ENCODE results near the gene SCUBE3. TPM values are rescaled to one million over a fixed set of nuclear protein-coding genes. Genes with fewer than 3 reads are reported as not detected.
A peak's percentile ranks its signal among the peaks of the same experiment; 100 is the strongest.

Gene SCUBE3
- total and polyA plus RNA-seq, 9 donors: 0.40 to 3.2 (median 1.3) TPM

DNA sequence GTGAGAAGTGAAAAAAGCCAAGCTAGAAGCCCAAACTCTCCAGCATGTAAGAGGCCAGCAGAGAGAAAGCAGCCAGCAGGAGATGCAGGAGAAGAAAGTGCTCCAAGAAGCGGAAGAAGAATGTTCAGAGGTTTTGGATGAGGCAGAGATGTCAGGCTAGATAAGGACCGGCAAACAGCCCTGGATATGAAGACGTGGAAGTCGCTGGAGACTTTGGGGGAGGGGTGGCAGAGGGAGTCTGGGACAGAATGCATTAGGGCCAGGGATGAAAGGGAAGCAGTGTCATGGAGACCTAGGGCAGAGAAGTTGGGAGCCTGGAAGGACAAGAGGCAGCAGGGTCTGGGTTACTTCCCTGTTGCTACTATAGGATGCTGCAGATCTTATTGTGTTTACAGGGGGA is 5.3 kb upstream of the SCUBE3 start:
- H3K27me3 ChIP-seq (ENCODE audit: control insufficient read depth, insufficient read depth, low read length): peaks cover 66% of the 10 kb centered on the region
- no peak overlapping the region for H3K27ac ChIP-seq (ENCODE audit: low read length)
- no peak for DNase-seq
- H3K4me1 ChIP-seq (ENCODE audit: control insufficient read depth, insufficient read depth, low read length): peaks cover 4% of the 10 kb centered on the region
- H3K9me3 ChIP-seq (replicated peaks; ENCODE audit: control insufficient read depth, low read depth, low read length): no peaks in the 10 kb centered on the region
- WGBS (ENCODE audit: insufficient coverage): 38% methylated on average over 4 of the region's 4 CpGs
- H3K4me3 ChIP-seq (ENCODE audit: low read length): no peak overlapping the region
- H3K36me3 ChIP-seq (ENCODE audit: control insufficient read depth, insufficient read depth, low read length): no peaks in the 10 kb centered on the region

GRCh38 chr6:35209081-35209480 is 4.7 kb upstream of the SCUBE3 start:
- no peak for DNase-seq
- Histone ChIP-seq H3K4me1 (ENCODE audit: control insufficient read depth, insufficient read depth, low read length) (peaks cover 5% of the 10 kb centered on the region), H3K36me3 (ENCODE audit: control insufficient read depth, insufficient read depth, low read length) (no peaks in the 10 kb centered on the region), H3K4me3 (ENCODE audit: low read length) (no peak overlapping the region), H3K27me3 (ENCODE audit: control insufficient read depth, insufficient read depth, low read length) (peaks cover 66% of the 10 kb centered on the region), H3K9me3 (replicated peaks; ENCODE audit: control insufficient read depth, low read depth, low read length) (no peaks in the 10 kb centered on the region), H3K27ac (ENCODE audit: low read length) (no peak overlapping the region)
- WGBS (ENCODE audit: insufficient coverage): 57% methylated on average over 1 of the region's 1 CpG

DNA sequence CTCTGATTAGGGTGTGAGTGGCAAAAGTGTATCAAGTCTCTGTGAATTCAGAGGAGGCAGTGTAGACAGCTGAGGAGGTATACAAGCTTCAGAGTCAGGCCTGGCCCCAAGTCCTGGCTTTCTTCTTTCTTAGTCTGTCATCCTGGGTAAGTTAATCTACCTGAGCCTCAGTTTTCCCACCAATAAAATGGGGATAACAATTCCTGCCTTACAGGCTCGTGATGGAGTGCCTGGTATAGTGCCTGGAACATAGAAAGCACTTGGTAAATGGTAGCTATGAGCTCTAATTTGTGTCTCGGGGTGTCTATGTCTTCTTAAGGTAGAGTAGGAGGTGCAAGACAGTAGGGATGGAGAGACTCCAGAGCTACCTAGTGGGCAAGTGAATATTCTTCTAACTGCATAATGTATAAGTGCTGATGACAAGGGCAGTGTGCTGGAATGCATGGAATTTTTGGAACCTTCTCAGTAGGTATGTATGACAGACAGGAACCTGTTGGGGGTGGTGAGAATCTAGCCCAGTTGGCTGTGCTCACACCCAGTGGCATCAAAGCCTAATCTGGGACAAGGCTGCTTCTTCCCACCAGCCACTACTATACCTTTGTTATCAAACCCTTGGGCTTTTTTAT is 4.0 kb upstream of the SCUBE3 start:
- no peaks in the 10 kb centered on the region for H3K36me3 ChIP-seq (ENCODE audit: control insufficient read depth, insufficient read depth, low read length)
- H3K27ac ChIP-seq (ENCODE audit: low read length): no peak overlapping the region
- H3K4me3 ChIP-seq (ENCODE audit: low read length): no peak overlapping the region
- no peak for DNase-seq
- H3K4me1 ChIP-seq (ENCODE audit: control insufficient read depth, insufficient read depth, low read length): peaks cover 10% of the 10 kb centered on the region
- WGBS (ENCODE audit: insufficient coverage): 80% methylated on average over 2 of the region's 2 CpGs
- peaks cover 67% of the 10 kb centered on the region for H3K27me3 ChIP-seq (ENCODE audit: control insufficient read depth, insufficient read depth, low read length)
- H3K9me3 ChIP-seq (replicated peaks; ENCODE audit: control insufficient read depth, low read depth, low read length): no peaks in the 10 kb centered on the region

DNA sequence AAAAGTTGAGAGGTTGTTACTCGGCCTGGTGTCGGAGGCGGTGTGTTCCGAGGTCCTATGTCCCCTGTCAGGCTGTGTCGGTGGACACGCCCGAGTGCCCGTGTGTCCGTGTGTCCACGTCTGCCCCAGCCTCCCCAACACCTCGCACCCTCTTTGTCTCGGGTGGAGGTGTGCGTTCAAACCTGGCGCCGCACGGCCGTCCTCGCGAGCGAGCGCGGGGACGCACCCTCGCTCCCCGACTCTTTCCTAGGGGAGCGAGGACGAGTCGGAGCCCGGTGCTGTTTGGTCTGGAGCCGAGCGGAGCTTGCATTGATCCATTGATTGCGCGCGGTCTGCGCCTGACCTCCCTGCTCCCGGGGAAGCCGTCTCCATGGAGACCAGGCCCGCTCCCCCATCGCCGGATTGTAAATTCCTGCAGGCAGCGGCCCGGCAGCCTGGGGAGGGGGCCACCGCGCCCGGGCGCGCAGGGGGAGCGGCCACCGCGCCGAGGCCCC is 411 bp upstream of the SCUBE3 start:
- Histone ChIP-seq H3K27me3 (ENCODE audit: control insufficient read depth, insufficient read depth, low read length) (peaks cover 84% of the 10 kb centered on the region), H3K4me1 (ENCODE audit: control insufficient read depth, insufficient read depth, low read length) (peaks cover 31% of the 10 kb centered on the region), H3K36me3 (ENCODE audit: control insufficient read depth, insufficient read depth, low read length) (no peaks in the 10 kb centered on the region), H3K9me3 (replicated peaks; ENCODE audit: control insufficient read depth, low read depth, low read length) (no peaks in the 10 kb centered on the region), H3K27ac (ENCODE audit: low read length) (no peak overlapping the region), H3K4me3 (ENCODE audit: low read length) (peak overlapping the region; percentile 46)
- peak; percentile 23 for DNase-seq
- 5% methylated on average over 47 of the region's 51 CpGs for WGBS (ENCODE audit: insufficient coverage)

DNA sequence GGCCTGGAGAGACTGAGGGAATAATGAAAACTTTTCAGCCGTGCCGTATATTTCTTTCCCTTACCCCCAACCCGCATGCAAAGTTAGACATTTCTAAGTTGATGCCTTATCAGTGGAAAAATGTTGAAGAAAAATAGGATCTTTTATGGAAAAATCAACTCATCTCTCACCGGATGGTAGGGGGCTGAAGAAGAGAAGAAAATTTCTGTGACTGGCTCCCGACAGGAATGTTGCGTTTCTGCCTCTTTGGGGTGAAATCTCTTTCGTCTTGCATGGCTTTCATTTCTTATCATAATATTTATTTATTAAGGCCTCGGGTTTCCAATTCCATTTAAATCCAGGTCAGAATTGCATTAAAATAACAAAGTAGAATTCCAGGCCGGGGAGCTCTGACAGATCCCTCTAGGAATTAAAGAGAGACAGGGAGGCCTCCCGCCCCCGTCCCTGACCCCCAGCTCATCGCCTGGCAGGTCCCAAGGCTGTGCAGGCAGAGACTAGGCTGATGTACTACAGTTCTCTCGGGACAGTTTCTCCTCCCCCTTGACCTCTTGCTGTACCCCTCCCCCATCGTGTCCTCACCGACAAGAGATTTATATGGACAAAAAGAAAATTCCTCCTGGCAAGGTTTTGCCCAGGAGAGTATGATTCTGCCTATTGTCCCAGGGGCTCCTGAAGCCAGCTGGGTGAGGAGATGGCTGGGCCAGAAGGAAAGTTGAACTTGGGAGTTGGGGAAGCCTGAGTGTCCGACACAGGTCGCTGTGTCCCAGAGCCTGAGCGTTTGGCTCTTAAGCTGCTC is 1.3 kb downstream of the SCUBE3 start:
- no peak overlapping the region for H3K4me3 ChIP-seq (ENCODE audit: low read length)
- 19% methylated on average over 4 of the region's 18 CpGs for WGBS (ENCODE audit: insufficient coverage)

DNA sequence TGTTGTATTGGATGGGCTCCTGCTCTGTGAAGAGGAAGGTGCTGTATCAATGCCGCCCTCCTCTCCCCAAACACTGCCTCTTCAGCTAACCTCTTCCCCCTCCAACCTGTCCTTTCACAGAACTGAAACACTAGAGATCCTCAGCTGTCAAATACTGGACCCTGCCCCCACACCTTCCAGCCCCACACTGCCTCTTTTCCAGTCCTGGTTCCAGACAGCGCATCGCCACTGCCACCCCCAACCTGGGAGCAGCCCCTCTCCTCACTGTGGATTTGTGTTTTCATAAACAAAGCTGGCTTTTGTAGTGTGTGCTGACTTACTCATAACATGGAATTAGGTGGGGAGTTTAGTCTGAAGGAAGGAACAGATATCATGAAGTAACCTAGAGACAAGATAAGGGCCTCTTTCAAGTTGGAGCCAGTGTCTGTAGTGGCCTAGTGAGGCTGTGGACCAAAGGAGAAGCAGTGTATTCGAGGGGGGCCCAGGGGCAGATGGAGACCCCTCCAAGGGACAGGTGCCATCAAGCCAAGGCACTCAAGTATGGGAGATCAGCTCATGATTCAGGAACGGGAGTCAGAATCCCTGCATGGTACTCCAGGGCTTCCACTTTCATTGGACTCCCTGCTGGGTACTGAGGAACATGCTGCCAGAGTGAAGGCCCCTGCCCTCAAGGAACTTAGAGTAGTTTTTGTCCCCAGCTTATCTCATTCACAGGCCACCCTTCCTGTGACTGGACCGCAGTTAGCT is 2.1 kb downstream of the SCUBE3 start:
- no peak overlapping the region for H3K4me3 ChIP-seq (ENCODE audit: low read length)
- no peak for DNase-seq
- peaks cover 72% of the 10 kb centered on the region for H3K27me3 ChIP-seq (ENCODE audit: control insufficient read depth, insufficient read depth, low read length)
- no peaks in the 10 kb centered on the region for H3K9me3 ChIP-seq (replicated peaks; ENCODE audit: control insufficient read depth, low read depth, low read length)
- no peak overlapping the region for H3K27ac ChIP-seq (ENCODE audit: low read length)
- 68% methylated on average over 3 of the region's 6 CpGs for WGBS (ENCODE audit: insufficient coverage)
- H3K36me3 ChIP-seq (ENCODE audit: control insufficient read depth, insufficient read depth, low read length): no peaks in the 10 kb centered on the region
- H3K4me1 ChIP-seq (ENCODE audit: control insufficient read depth, insufficient read depth, low read length): peaks cover 35% of the 10 kb centered on the region

More for the DNA sequence above, 1.3 kb downstream of the SCUBE3 start:
- peaks cover 73% of the 10 kb centered on the region for H3K27me3 ChIP-seq (ENCODE audit: control insufficient read depth, insufficient read depth, low read length)
- no peak for DNase-seq
- no peaks in the 10 kb centered on the region for H3K36me3 ChIP-seq (ENCODE audit: control insufficient read depth, insufficient read depth, low read length)
- no peaks in the 10 kb centered on the region for H3K9me3 ChIP-seq (replicated peaks; ENCODE audit: control insufficient read depth, low read depth, low read length)
- H3K4me1 ChIP-seq (ENCODE audit: control insufficient read depth, insufficient read depth, low read length): peaks cover 35% of the 10 kb centered on the region
- H3K27ac ChIP-seq (ENCODE audit: low read length): no peak overlapping the region

- H3K27me3 ChIP-seq (ENCODE audit: control insufficient read depth, insufficient read depth, low read length): peaks cover 67% of the 10 kb centered on the region
- H3K4me3 ChIP-seq (ENCODE audit: low read length): no peak overlapping the region
- no peak overlapping the region for H3K27ac ChIP-seq (ENCODE audit: low read length)
- H3K9me3 ChIP-seq (replicated peaks; ENCODE audit: control insufficient read depth, low read depth, low read length): no peaks in the 10 kb centered on the region
- DNase-seq: no peak
- peaks cover 35% of the 10 kb centered on the region for H3K4me1 ChIP-seq (ENCODE audit: control insufficient read depth, insufficient read depth, low read length)
- no peaks in the 10 kb centered on the region for H3K36me3 ChIP-seq (ENCODE audit: control insufficient read depth, insufficient read depth, low read length)
- WGBS (ENCODE audit: insufficient coverage): no CpG with 5 or more reads among the region's 1 CpG
Measured at GRCh38 chr6:35216412-35216732, 2.6 kb downstream of the SCUBE3 start.

DNA sequence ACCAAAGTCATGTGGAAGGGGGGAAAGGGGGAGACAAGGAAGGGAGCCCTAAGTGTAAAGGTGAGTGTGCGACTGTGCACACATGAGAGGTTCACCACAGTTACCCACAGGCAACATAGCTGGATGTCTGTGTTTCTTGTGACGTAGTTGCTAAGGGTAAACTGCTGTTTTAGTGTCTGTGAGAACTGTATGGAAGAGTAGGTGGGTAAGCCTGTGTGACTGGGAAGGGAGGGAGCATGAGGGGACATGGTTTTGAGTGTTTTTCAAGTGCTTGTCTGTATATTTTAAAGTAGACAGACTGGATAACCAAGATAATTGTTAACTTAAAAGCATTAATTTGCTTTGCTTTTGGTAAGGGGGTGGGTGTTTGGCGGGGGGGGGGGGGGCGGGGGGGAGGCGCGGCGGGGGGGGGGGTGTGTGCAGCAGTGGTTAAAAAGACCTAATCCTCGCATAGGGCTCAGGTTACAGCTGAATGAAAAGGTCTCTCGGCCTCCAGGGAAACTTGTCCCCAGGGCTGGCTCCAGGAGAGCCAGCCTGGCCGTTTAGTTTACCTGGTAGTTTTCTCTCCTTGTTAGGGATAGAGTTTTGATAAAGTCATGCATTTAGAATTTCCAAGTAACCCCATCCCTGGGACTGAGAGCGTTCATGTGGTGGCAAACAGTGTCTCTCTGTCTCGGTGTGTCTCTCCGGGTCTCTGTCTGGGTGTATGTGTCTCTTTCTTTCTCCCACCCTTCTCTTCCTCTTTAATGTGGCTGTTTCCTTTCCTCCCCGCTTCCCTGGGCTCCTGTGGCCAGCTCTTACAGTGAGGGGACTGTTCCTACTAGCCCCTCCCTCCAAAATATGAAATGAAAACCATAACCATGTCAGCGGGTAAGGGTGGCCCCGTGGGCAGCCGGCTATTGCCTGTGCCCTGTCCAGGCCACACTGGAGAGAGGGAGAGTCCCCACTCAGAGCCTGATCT is 3.4 kb downstream of the SCUBE3 start:
- 45% methylated on average over 3 of the region's 17 CpGs for WGBS (ENCODE audit: insufficient coverage)
- Histone ChIP-seq H3K36me3 (ENCODE audit: control insufficient read depth, insufficient read depth, low read length) (no peaks in the 10 kb centered on the region), H3K27me3 (ENCODE audit: control insufficient read depth, insufficient read depth, low read length) (peaks cover 60% of the 10 kb centered on the region), H3K4me1 (ENCODE audit: control insufficient read depth, insufficient read depth, low read length) (peaks cover 35% of the 10 kb centered on the region), H3K9me3 (replicated peaks; ENCODE audit: control insufficient read depth, low read depth, low read length) (no peaks in the 10 kb centered on the region), H3K27ac (ENCODE audit: low read length) (no peak overlapping the region), H3K4me3 (ENCODE audit: low read length) (no peak overlapping the region)
- no peak for DNase-seq

DNA sequence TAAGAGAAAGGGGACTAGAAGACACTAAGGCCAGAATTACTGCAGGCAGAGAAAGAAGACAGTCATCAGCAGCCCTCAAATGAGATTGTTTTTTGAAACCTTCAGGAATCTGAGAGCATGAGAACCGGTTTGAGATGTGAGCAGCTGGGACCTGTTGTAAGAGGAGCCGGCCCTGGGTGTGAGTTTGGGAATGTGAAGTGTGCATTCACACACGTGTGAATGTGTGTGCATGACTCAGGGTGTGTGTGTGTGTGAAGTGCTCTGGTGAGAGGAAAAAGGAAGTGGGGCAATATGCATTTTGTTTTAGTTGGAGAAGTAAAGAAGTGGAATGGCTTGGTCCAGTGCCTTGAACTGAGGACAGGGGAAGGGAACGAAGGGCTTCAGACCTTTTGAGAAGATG is 4.3 kb downstream of the SCUBE3 start:
- Histone ChIP-seq H3K27me3 (ENCODE audit: control insufficient read depth, insufficient read depth, low read length) (peaks cover 51% of the 10 kb centered on the region), H3K4me3 (ENCODE audit: low read length) (no peak overlapping the region), H3K27ac (ENCODE audit: low read length) (no peak overlapping the region), H3K9me3 (replicated peaks; ENCODE audit: control insufficient read depth, low read depth, low read length) (no peaks in the 10 kb centered on the region), H3K36me3 (ENCODE audit: control insufficient read depth, insufficient read depth, low read length) (no peaks in the 10 kb centered on the region), H3K4me1 (ENCODE audit: control insufficient read depth, insufficient read depth, low read length) (peaks cover 35% of the 10 kb centered on the region)
- DNase-seq: no peak
- 17% methylated on average over 3 of the region's 4 CpGs for WGBS (ENCODE audit: insufficient coverage)
